H9 (cell line): Measurements from ENCODE around the gene LIMK2. TPM values are rescaled to one million over a fixed set of nuclear protein-coding genes. Genes with fewer than 3 reads are reported as not detected.

Experiments
- DNase-seq: peaks from one replicate; pipeline ENCODE4 v3.0.0-alpha.2; 2017
- H2AFZ ChIP-seq: one replicate; pipeline ENCODE4 v1.6.1; 2013; ENCODE audit warnings: mild to moderate bottlenecking, low read length, control low read depth, moderate library complexity
- H2AK5ac ChIP-seq: 2 replicates; pipeline ENCODE4 v1.6.1; 2013; ENCODE audit warnings: low read length, control low read depth, mixed read lengths; ENCODE audit not compliant: insufficient read length
- H2BK120ac ChIP-seq: one replicate; pipeline ENCODE4 v1.6.1; 2013; ENCODE audit warnings: low read depth, mild to moderate bottlenecking, low read length, control low read depth, inconsistent platforms; ENCODE audit not compliant: poor library complexity, severe bottlenecking
- H2BK12ac ChIP-seq: 2 replicates; pipeline ENCODE4 v1.6.1; 2013; ENCODE audit warnings: low read length, control low read depth, mixed read lengths, low read depth; ENCODE audit not compliant: insufficient read length
- H2BK15ac ChIP-seq: 2 replicates; pipeline ENCODE4 v1.6.1; 2013; ENCODE audit warnings: low read depth, low read length, control low read depth
- H2BK20ac ChIP-seq: one replicate; pipeline ENCODE4 v1.6.1; 2013; ENCODE audit warnings: low read depth, mild to moderate bottlenecking, low read length, control low read depth, inconsistent platforms; ENCODE audit not compliant: poor library complexity, severe bottlenecking
- H2BK5ac ChIP-seq: 2 replicates; pipeline ENCODE4 v1.6.1; 2013; ENCODE audit warnings: low read length, control low read depth, mixed read lengths; ENCODE audit not compliant: insufficient read length
- H3K14ac ChIP-seq: 2 replicates; pipeline ENCODE4 v1.6.1; 2013; ENCODE audit warnings: low read length, control low read depth; ENCODE audit not compliant: insufficient read depth
- H3K18ac ChIP-seq: 2 replicates; pipeline ENCODE4 v1.6.1; 2013; ENCODE audit warnings: low read depth, mild to moderate bottlenecking, mixed read lengths, low read length, control low read depth; ENCODE audit not compliant: insufficient read length
- H3K23ac ChIP-seq: 2 replicates; pipeline ENCODE4 v1.6.1; 2013; ENCODE audit warnings: low read length, control low read depth, mixed read lengths, low read depth; ENCODE audit not compliant: insufficient read length
- H3K23me2 ChIP-seq: 2 replicates; pipeline ENCODE4 v1.6.1; 2013; ENCODE audit warnings: low read depth, mild to moderate bottlenecking, mixed read lengths, low read length, control low read depth; ENCODE audit not compliant: insufficient read length, poor library complexity, severe bottlenecking
- H3K27ac ChIP-seq: 2 replicates; pipeline ENCODE4 v1.5.1; 2013; ENCODE audit warnings: low read length, control low read depth, mixed read lengths, low read depth; ENCODE audit not compliant: insufficient read length
- H3K27me3 ChIP-seq: 2 replicates; pipeline ENCODE4 v1.6.1; 2013; ENCODE audit warnings: low read length, control low read depth, inconsistent platforms; ENCODE audit not compliant: insufficient read depth
- H3K4ac ChIP-seq: 2 replicates; pipeline ENCODE4 v1.6.1; 2013; ENCODE audit warnings: low read depth, mild to moderate bottlenecking, control low read depth, inconsistent platforms, low read length, moderate library complexity
- H3K4me1 ChIP-seq: 2 replicates; pipeline ENCODE4 v1.6.1; 2013; ENCODE audit warnings: low read length, control low read depth, inconsistent platforms; ENCODE audit not compliant: insufficient read depth
- H3K4me2 ChIP-seq: 2 replicates; pipeline ENCODE4 v1.6.1; 2013; ENCODE audit warnings: low read length, control low read depth, mixed read lengths; ENCODE audit not compliant: insufficient read length, insufficient read depth
- H3K56ac ChIP-seq: 2 replicates; pipeline ENCODE4 v1.6.1; 2013; ENCODE audit warnings: low read depth, mild to moderate bottlenecking, mixed read lengths, low read length, control low read depth; ENCODE audit not compliant: insufficient read length
- H3K79me1 ChIP-seq: 2 replicates; pipeline ENCODE4 v1.6.1; 2013; ENCODE audit warnings: low read depth, mild to moderate bottlenecking, moderate library complexity, low read length, control low read depth, inconsistent platforms; ENCODE audit not compliant: insufficient read depth, poor library complexity, severe bottlenecking
- H3K79me2 ChIP-seq: 2 replicates; pipeline ENCODE4 v1.6.1; 2013; ENCODE audit warnings: low read length, control low read depth, inconsistent platforms; ENCODE audit not compliant: insufficient read depth
- H3K9ac ChIP-seq: 2 replicates; pipeline ENCODE4 v1.6.1; 2013; ENCODE audit warnings: low read length, control low read depth, mixed read lengths; ENCODE audit not compliant: insufficient read length; ENCODE audit errors: extremely low read depth
- H3K9me3 ChIP-seq: one replicate; pipeline ENCODE4 v1.6.1; 2013; ENCODE audit warnings: low read depth, low read length, inconsistent platforms; ENCODE audit not compliant: control insufficient read depth
- H3T11ph ChIP-seq: one replicate; pipeline ENCODE4 v1.6.1; 2013; ENCODE audit warnings: mild to moderate bottlenecking, low read length, control low read depth, inconsistent platforms
- H4K20me1 ChIP-seq: one replicate; pipeline ENCODE4 v1.6.1; 2013; ENCODE audit not compliant: control insufficient read depth, insufficient read length, insufficient read depth
- H4K5ac ChIP-seq: 2 replicates; pipeline ENCODE4 v1.6.1; 2013; ENCODE audit warnings: low read depth, mild to moderate bottlenecking, mixed read lengths, low read length, control low read depth; ENCODE audit not compliant: insufficient read length
- H4K8ac ChIP-seq: replicated peaks from 2 replicates; pipeline ENCODE4 v1.6.1; 2013; ENCODE audit warnings: low read length, control low read depth, mixed read lengths, low read depth; ENCODE audit not compliant: insufficient read length
- H4K91ac ChIP-seq: 2 replicates; pipeline ENCODE4 v1.6.1; 2013; ENCODE audit warnings: low read depth, mild to moderate bottlenecking, moderate library complexity, mixed read lengths, low read length, control low read depth; ENCODE audit not compliant: insufficient read length
- H3K27ac Mint-ChIP-seq, 3 experiments: 2 replicates in 2 of 3; 3 replicates in 1 of 3; pipeline ENCODE4 v1.8.0; 2020 to 2021; ENCODE audit warnings: mixed read lengths in 3 of 3, mild to moderate bottlenecking in 1 of 3, moderate library complexity in 1 of 3
- H3K27me3 Mint-ChIP-seq: 2 replicates; pipeline ENCODE4 v1.8.0; 2021; ENCODE audit warnings: low read depth, mild to moderate bottlenecking, moderate library complexity, mixed read lengths
- H3K36me3 Mint-ChIP-seq, 3 experiments: 2 replicates in 2 of 3; 3 replicates in 1 of 3; pipeline ENCODE4 v1.8.0; 2020 to 2021; ENCODE audit warnings: low read depth in 3 of 3, mixed read lengths in 3 of 3; ENCODE audit not compliant: insufficient read depth in 1 of 3
- H3K4me1 Mint-ChIP-seq, 2 experiments: 2 replicates each; pipeline ENCODE4 v1.8.0; 2020; ENCODE audit warnings: mixed read lengths in 2 of 2
- H3K4me3 Mint-ChIP-seq, 2 experiments: 2 replicates in 1 of 2; 3 replicates in 1 of 2; pipeline ENCODE4 v1.8.0; 2020 to 2021; ENCODE audit warnings: mild to moderate bottlenecking in 2 of 2, mixed read lengths in 2 of 2, moderate library complexity in 1 of 2
- H3K9me3 Mint-ChIP-seq, 2 experiments: 2 replicates in 1 of 2; 3 replicates in 1 of 2; pipeline ENCODE4 v1.8.0; 2020; ENCODE audit warnings: mild to moderate bottlenecking in 2 of 2, mixed read lengths in 2 of 2, moderate library complexity in 1 of 2
- WGBS: extraction: QIAGEN DNeasy Blood & Tissue Kit; methylation state at CpG from one replicate; pipeline ENCODE4 v1.1.7; 2013; ENCODE audit warnings: missing lambda C conversion rate, low lambda C conversion rate, mixed read lengths; ENCODE audit not compliant: insufficient read length; ENCODE audit errors: extremely low coverage; 5-methylcytosine and 5-hydroxymethylcytosine counted together
- total RNA-seq: library from RNA; stranded (reverse); gene quantifications from 2 replicates; pipeline ENCODE4 v1.2.1, GENCODE V29; 2021
- TF ChIP-seq, protein P1 (sequence below): fragments of 200-600 bp; sonication (generic); conservative IDR thresholded peaks from 3 replicates; pipeline ENCODE4 v1.8.0; 2021; ENCODE audit warnings: antibody characterized with exemption, mild to moderate bottlenecking

Gene LIMK2
- total RNA-seq, 1 experiment from 2014 or later, result 51.3 TPM

DNA sequence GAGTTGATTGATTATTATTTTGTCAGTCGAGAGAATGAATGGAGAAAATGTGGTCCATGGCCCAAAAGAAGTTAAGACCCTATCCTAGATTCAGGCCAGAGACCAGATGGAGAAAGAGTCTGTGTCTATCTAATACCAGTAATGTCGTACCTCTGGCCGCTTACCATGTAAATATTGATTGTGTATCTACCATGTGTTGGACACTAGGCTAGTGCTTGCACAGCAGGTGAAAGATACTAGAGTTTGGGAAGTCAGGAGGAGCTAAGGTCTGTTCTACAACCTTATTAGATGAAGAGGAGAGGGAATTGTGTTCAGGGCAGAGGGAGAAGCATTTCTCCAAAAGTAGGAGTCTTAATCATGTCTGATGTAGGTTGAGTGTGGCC is 48.4 kb downstream of the LIMK2 start:
- Histone ChIP-seq H3K9ac (no peak overlapping the region), H3K4ac (no peak overlapping the region), H2BK15ac (no peak overlapping the region), H3K9me3 (no peaks in the 10 kb centered on the region), H4K91ac (no peak overlapping the region), H3K4me1 (no peaks in the 10 kb centered on the region), H3K79me2 (no peaks in the 10 kb centered on the region), H3K23ac (no peak overlapping the region), H3K56ac (no peak overlapping the region), H4K5ac (no peak overlapping the region), H3K27ac (no peak overlapping the region), H4K20me1 (no peaks in the 10 kb centered on the region), H2BK12ac (no peak overlapping the region), H3K14ac (no peak overlapping the region), H2BK20ac (no peak overlapping the region), H3K79me1 (no peaks in the 10 kb centered on the region), H2AFZ (no peak overlapping the region), H2BK120ac (no peak overlapping the region), H3T11ph (no peak overlapping the region), H3K27me3 (no peaks in the 10 kb centered on the region), H3K18ac (no peak overlapping the region), H3K4me2 (no peak overlapping the region), H4K8ac (no peak overlapping the region), H3K23me2 (no peaks in the 10 kb centered on the region), H2AK5ac (no peak overlapping the region), H2BK5ac (no peak overlapping the region)
- Mint-ChIP-seq H3K27me3 (no peaks in the 10 kb centered on the region), H3K27ac (no peak overlapping the region), H3K9me3 (no peaks in the 10 kb centered on the region), H3K4me1 (peaks cover 0 to 8% of the 10 kb centered on the region in 2 experiments; a peak in 2 of 4 replicates), H3K36me3 (peaks cover 16 to 56% (median 47%) of the 10 kb centered on the region in 3 experiments; a peak in 6 of 7 replicates), H3K4me3 (no peak overlapping the region)
- TF ChIP-seq, protein P1, sequence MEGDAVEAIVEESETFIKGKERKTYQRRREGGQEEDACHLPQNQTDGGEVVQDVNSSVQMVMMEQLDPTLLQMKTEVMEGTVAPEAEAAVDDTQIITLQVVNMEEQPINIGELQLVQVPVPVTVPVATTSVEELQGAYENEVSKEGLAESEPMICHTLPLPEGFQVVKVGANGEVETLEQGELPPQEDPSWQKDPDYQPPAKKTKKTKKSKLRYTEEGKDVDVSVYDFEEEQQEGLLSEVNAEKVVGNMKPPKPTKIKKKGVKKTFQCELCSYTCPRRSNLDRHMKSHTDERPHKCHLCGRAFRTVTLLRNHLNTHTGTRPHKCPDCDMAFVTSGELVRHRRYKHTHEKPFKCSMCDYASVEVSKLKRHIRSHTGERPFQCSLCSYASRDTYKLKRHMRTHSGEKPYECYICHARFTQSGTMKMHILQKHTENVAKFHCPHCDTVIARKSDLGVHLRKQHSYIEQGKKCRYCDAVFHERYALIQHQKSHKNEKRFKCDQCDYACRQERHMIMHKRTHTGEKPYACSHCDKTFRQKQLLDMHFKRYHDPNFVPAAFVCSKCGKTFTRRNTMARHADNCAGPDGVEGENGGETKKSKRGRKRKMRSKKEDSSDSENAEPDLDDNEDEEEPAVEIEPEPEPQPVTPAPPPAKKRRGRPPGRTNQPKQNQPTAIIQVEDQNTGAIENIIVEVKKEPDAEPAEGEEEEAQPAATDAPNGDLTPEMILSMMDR, result no peak
- no peak for DNase-seq
- WGBS, result no CpG with 5 or more reads among the region's 3 CpGs
